ENCODE measurements around the gene SACS. TPM values are rescaled to one million over a fixed set of nuclear protein-coding genes. Genes with fewer than 3 reads are reported as not detected.

Gene SACS
- total and polyA plus RNA-seq, 9 donors, result 3.2 to 16.9 (median 13.0) TPM

DNA sequence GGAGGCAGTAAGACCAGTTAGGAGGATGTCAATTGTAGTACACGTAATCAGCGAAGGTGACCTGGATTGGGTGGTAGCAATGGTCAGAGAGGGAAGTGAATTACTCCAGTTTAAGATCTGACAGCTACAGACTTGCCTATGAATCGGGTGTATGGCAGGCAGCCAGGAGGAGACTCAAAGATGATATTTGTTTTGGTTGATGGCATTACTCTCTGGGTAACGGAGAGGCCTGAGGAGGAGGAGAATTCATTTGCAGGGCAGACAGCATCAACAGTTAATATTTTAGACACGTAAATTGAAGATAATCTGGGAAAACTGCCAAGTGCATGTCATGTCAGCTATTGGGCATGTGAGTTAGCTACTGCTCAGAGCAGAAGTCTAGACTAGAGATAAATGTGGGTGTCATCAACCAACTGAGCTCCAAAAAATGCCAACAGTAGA lies 143.6 kb downstream of the SACS start:
- TF ChIP-seq POLR2A (IDR thresholded peaks at IDR 0.05) (no peak), EP300 (IDR thresholded peaks at IDR 0.05) (no peak), CTCF (IDR thresholded peaks at IDR 0.05) (no peak)
- H3K4me3 ChIP-seq, result no peak overlapping the region
- WGBS, 3 donors, result 43 to 47% (median 44%) methylated on average over 5 of the region's 5 CpGs
- no peak overlapping the region for H3K27ac ChIP-seq
- intact Hi-C loops (cut with DNase I), result no loop called here
- no peaks in the 10 kb centered on the region for H3K27me3 ChIP-seq
- H3K4me1 ChIP-seq (ENCODE audit: insufficient read depth), result peaks cover 2% of the 10 kb centered on the region
- DNase-seq, result no peak
- no peaks in the 10 kb centered on the region for H3K36me3 ChIP-seq
- no peaks in the 10 kb centered on the region for H3K9me3 ChIP-seq

DNA sequence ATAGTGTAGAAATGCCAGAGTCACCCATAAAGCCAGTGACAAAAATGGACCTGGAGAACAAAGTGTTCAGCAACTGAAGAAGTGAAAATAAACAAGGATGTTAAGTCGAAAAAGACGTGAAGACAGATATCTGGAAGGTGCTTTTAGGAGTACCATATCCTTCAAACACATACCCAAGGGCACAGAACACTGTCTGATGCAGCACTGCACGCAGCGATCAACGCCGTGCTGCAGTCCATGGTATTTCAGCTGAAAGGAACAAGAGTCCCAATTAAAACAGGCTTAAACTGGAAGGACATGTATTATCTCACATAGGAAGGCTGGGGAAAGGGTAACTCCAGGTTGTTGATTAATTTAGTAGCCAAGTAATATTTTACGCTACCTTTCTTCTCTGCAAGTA lies 144.5 kb downstream of the SACS start:
- DNase-seq, result no peak
- TF ChIP-seq CTCF (IDR thresholded peaks at IDR 0.05), result no peak
- TF ChIP-seq EP300 (IDR thresholded peaks at IDR 0.05), result no peak
- no peak for TF ChIP-seq POLR2A (IDR thresholded peaks at IDR 0.05)
- Histone ChIP-seq H3K4me1 (ENCODE audit: insufficient read depth) (peaks cover 2% of the 10 kb centered on the region), H3K4me3 (no peak overlapping the region), H3K36me3 (no peaks in the 10 kb centered on the region), H3K27ac (no peak overlapping the region), H3K27me3 (no peaks in the 10 kb centered on the region), H3K9me3 (no peaks in the 10 kb centered on the region)
- WGBS, 3 donors, result 37 to 49% (median 46%) methylated on average over 7 of the region's 7 CpGs
- intact Hi-C loops (cut with DNase I), result no loop called here

- no peaks in the 10 kb centered on the region for H3K9me3 ChIP-seq
- intact Hi-C loops (cut with DNase I), result no loop called here
- H3K4me1 ChIP-seq (ENCODE audit: insufficient read depth), result peaks cover 2% of the 10 kb centered on the region
- DNase-seq, result no peak
- TF ChIP-seq POLR2A (IDR thresholded peaks at IDR 0.05) (no peak), CTCF (IDR thresholded peaks at IDR 0.05) (no peak), EP300 (IDR thresholded peaks at IDR 0.05) (no peak)
- no peaks in the 10 kb centered on the region for H3K36me3 ChIP-seq
- 67 to 74% (median 69%) methylated on average over 1 of the region's 1 CpG for WGBS, 3 donors
- no peak overlapping the region for H3K4me3 ChIP-seq
- H3K27me3 ChIP-seq, result no peaks in the 10 kb centered on the region
- no peak overlapping the region for H3K27ac ChIP-seq
These were observed 144.9 kb downstream of the SACS start for GRCh38 chr13:23288564-23288963.

GRCh38 chr13:23279321-23279720 lies 154.2 kb downstream of the SACS start:
- H3K4me1 ChIP-seq (ENCODE audit: insufficient read depth), result no peaks in the 10 kb centered on the region
- no peak for DNase-seq
- TF ChIP-seq CTCF (IDR thresholded peaks at IDR 0.05) (no peak), EP300 (IDR thresholded peaks at IDR 0.05) (no peak), POLR2A (IDR thresholded peaks at IDR 0.05) (no peak)
- intact Hi-C loops (cut with DNase I), result no loop called here
- H3K36me3 ChIP-seq, result no peaks in the 10 kb centered on the region
- H3K27ac ChIP-seq, result no peak overlapping the region
- H3K4me3 ChIP-seq, result no peak overlapping the region
- H3K27me3 ChIP-seq, result no peaks in the 10 kb centered on the region
- 16 to 49% (median 19%) methylated on average over 5 of the region's 5 CpGs for WGBS, 3 donors
- H3K9me3 ChIP-seq, result no peaks in the 10 kb centered on the region

Other genes starting within 250 kb of the SACS start
- 10 to 100 TPM in 1 of 7 donors, 1 to 10 TPM in 6; 2.6 to 15.3 (median 5.6) TPM for gene TNFRSF19, start 136.7 kb upstream of the SACS start, total RNA-seq
- gene TNFRSF19, start 136.7 kb upstream of the SACS start, polyA plus RNA-seq, result 1 to 10 TPM; 3.7 to 4.8 TPM